Osteoblast (primary cell): ENCODE results near the gene GJD2. TPM values are rescaled to one million over a fixed set of nuclear protein-coding genes. Genes with fewer than 3 reads are reported as not detected.

ENCODE experiments used
- DNase-seq: peaks from one replicate; pipeline ENCODE4 v3.0.0; 2011; ENCODE audit warnings: low spot score, mixed read lengths; ENCODE audit not compliant: insufficient read length; ENCODE audit errors: missing footprints
- H2AFZ ChIP-seq: 2 replicates; pipeline ENCODE4 v1.6.0; 2011; ENCODE audit warnings: mild to moderate bottlenecking, low read length
- H3K27ac ChIP-seq: 2 replicates; pipeline ENCODE4 v1.5.1; 2011; ENCODE audit warnings: mild to moderate bottlenecking, low read depth, low read length, moderate library complexity
- H3K27me3 ChIP-seq: 2 replicates; pipeline ENCODE4 v1.6.0; 2012; ENCODE audit warnings: mild to moderate bottlenecking, control low read depth, inconsistent platforms, low read length, moderate library complexity; ENCODE audit not compliant: insufficient read depth
- H3K36me3 ChIP-seq: 2 replicates; pipeline ENCODE4 v1.5.1; 2011; ENCODE audit warnings: mild to moderate bottlenecking, low read length, control low read depth, moderate library complexity; ENCODE audit not compliant: insufficient read depth
- H3K4me1 ChIP-seq: 2 replicates; pipeline ENCODE4 v1.5.1; 2011; ENCODE audit warnings: mild to moderate bottlenecking, low read length, control low read depth, moderate library complexity; ENCODE audit not compliant: insufficient read depth
- H3K4me2 ChIP-seq: 2 replicates; pipeline ENCODE4 v1.6.0; 2011; ENCODE audit warnings: mild to moderate bottlenecking, low read length; ENCODE audit not compliant: insufficient read depth
- H3K4me3 ChIP-seq: fragments of 200-600 bp; sonication (generic); 3 replicates; pipeline ENCODE4 v1.5.1; 2012; ENCODE audit warnings: mild to moderate bottlenecking, low read length, inconsistent platforms; ENCODE audit not compliant: insufficient read depth
- H3K79me2 ChIP-seq: 2 replicates; pipeline ENCODE4 v1.6.0; 2012; ENCODE audit warnings: mild to moderate bottlenecking, low read length, control low read depth, inconsistent platforms; ENCODE audit not compliant: insufficient read depth
- H3K9me3 ChIP-seq: 2 replicates; pipeline ENCODE4 v1.5.1; 2011; ENCODE audit warnings: low read depth, low read length, control low read depth
- H4K20me1 ChIP-seq: 2 replicates; pipeline ENCODE4 v1.6.0; 2012; ENCODE audit warnings: mild to moderate bottlenecking, low read length, control low read depth; ENCODE audit not compliant: insufficient read depth
- CTCF ChIP-seq: IDR thresholded peaks from 2 replicates; pipeline ENCODE4 v1.5.1; 2011; ENCODE audit warnings: mild to moderate bottlenecking, low read depth, low read length, moderate library complexity; ENCODE audit errors: extremely low read depth
- total RNA-seq: library from RNA; depleted of rRNA; stranded (reverse); fragments of >200 nt; gene quantifications from 2 replicates; pipeline ENCODE4 v1.2.3, GENCODE V29; 2012

The GJD2 gene
- total RNA-seq, 1 donor: not detected

- no peak overlapping the region for H2AFZ ChIP-seq
- no peak for TF ChIP-seq CTCF
- H3K9me3 ChIP-seq: no peaks in the 10 kb centered on the region
- H3K36me3 ChIP-seq: no peaks in the 10 kb centered on the region
- no peaks in the 10 kb centered on the region for H3K4me1 ChIP-seq
- peaks cover 16% of the 10 kb centered on the region for H3K27me3 ChIP-seq
- no peaks in the 10 kb centered on the region for H3K79me2 ChIP-seq
- no peaks in the 10 kb centered on the region for H4K20me1 ChIP-seq
- no peak for DNase-seq
- no peak overlapping the region for H3K4me2 ChIP-seq
- H3K4me3 ChIP-seq: no peak overlapping the region
- no peak overlapping the region for H3K27ac ChIP-seq
Measured at GRCh38 chr15:34768530-34768929, 13.7 kb upstream of the GJD2 start.

GRCh38 chr15:34765741-34766140 is 10.9 kb upstream of the GJD2 start:
- H3K4me3 ChIP-seq: no peak overlapping the region
- H2AFZ ChIP-seq: no peak overlapping the region
- no peaks in the 10 kb centered on the region for H3K9me3 ChIP-seq
- no peaks in the 10 kb centered on the region for H3K36me3 ChIP-seq
- no peak for DNase-seq
- no peak overlapping the region for H3K27ac ChIP-seq
- TF ChIP-seq CTCF: no peak
- H3K27me3 ChIP-seq: peaks cover 7% of the 10 kb centered on the region
- no peaks in the 10 kb centered on the region for H4K20me1 ChIP-seq
- H3K79me2 ChIP-seq: no peaks in the 10 kb centered on the region
- no peaks in the 10 kb centered on the region for H3K4me1 ChIP-seq
- H3K4me2 ChIP-seq: no peak overlapping the region

- no peaks in the 10 kb centered on the region for H4K20me1 ChIP-seq
- no peaks in the 10 kb centered on the region for H3K4me1 ChIP-seq
- TF ChIP-seq CTCF: no peak
- peak; percentile 31 for DNase-seq
- H3K27me3 ChIP-seq: peaks cover 20% of the 10 kb centered on the region
- H3K9me3 ChIP-seq: no peaks in the 10 kb centered on the region
- H2AFZ ChIP-seq: no peak overlapping the region
- no peak overlapping the region for H3K4me2 ChIP-seq
- no peaks in the 10 kb centered on the region for H3K79me2 ChIP-seq
- H3K27ac ChIP-seq: no peak overlapping the region
- H3K36me3 ChIP-seq: no peaks in the 10 kb centered on the region
- H3K4me3 ChIP-seq: no peak overlapping the region
Measured at GRCh38 chr15:34760909-34761308, 6.1 kb upstream of the GJD2 start.

GRCh38 chr15:34759992-34760391 is 5.2 kb upstream of the GJD2 start:
- H3K4me1 ChIP-seq: no peaks in the 10 kb centered on the region
- H3K4me3 ChIP-seq: no peak overlapping the region
- no peak for TF ChIP-seq CTCF
- H3K27me3 ChIP-seq: peaks cover 29% of the 10 kb centered on the region
- no peak overlapping the region for H2AFZ ChIP-seq
- no peak for DNase-seq
- H3K36me3 ChIP-seq: no peaks in the 10 kb centered on the region
- no peak overlapping the region for H3K27ac ChIP-seq
- H3K4me2 ChIP-seq: no peak overlapping the region
- no peaks in the 10 kb centered on the region for H3K9me3 ChIP-seq
- H3K79me2 ChIP-seq: no peaks in the 10 kb centered on the region
- H4K20me1 ChIP-seq: no peaks in the 10 kb centered on the region
